WTC11 (cell line): ENCODE data around the gene KLHL18.

Experiments used
- ATF2 ChIP-seq: sonication (generic); formaldehyde crosslinking; IDR thresholded peaks from 2 replicates; pipeline ENCODE4 v1.8.1; 2022; ENCODE audit warnings: low read depth, missing genetic modification reagents, borderline replicate concordance
- CTCF ChIP-seq: fragments of 200-600 bp; IDR thresholded peaks from 2 replicates; pipeline ENCODE4 v1.8.0; 2022; ENCODE audit warnings: antibody characterized with exemption
- JUN ChIP-seq: sonication (generic); formaldehyde crosslinking; IDR thresholded peaks from 2 replicates; pipeline ENCODE4 v1.8.0; 2023; ENCODE audit warnings: mild to moderate bottlenecking, missing genetic modification reagents
- MYBL2 ChIP-seq: sonication (generic); formaldehyde crosslinking; IDR thresholded peaks from 2 replicates; pipeline ENCODE4 v1.8.1; 2023; ENCODE audit warnings: mild to moderate bottlenecking, moderate library complexity, missing genetic modification reagents
- NFE2L1 ChIP-seq: sonication (generic); formaldehyde crosslinking; IDR thresholded peaks from 2 replicates; pipeline ENCODE4 v1.8.1; 2023; ENCODE audit warnings: missing genetic modification reagents
- NFYB ChIP-seq: sonication (generic); formaldehyde crosslinking; conservative IDR thresholded peaks from 2 replicates; pipeline ENCODE4 v1.8.0; 2022; ENCODE audit warnings: low read depth, missing genetic modification reagents
- SP1 ChIP-seq: sonication (generic); formaldehyde crosslinking; conservative IDR thresholded peaks from 2 replicates; pipeline ENCODE4 v1.8.1; 2022; ENCODE audit warnings: missing genetic modification reagents
- USF1 ChIP-seq: sonication (generic); formaldehyde crosslinking; IDR thresholded peaks from 2 replicates; pipeline ENCODE4 v1.8.0; 2022; ENCODE audit warnings: mild to moderate bottlenecking, missing genetic modification reagents
- TF ChIP-seq, protein P1 (sequence below): sonication (generic); formaldehyde crosslinking; IDR thresholded peaks from 2 replicates; pipeline ENCODE4 v1.8.1; 2022; ENCODE audit warnings: mild to moderate bottlenecking, moderate library complexity, missing genetic modification reagents
- TF ChIP-seq, protein P2 (sequence below): sonication (generic); formaldehyde crosslinking; IDR thresholded peaks from 2 replicates; pipeline ENCODE4 v1.8.1; 2023; ENCODE audit warnings: mild to moderate bottlenecking, missing genetic modification reagents, moderate library complexity
- TF ChIP-seq, protein P3 (sequence below): sonication (generic); formaldehyde crosslinking; IDR thresholded peaks from 2 replicates; pipeline ENCODE4 v1.8.1; 2022; ENCODE audit warnings: mild to moderate bottlenecking, missing genetic modification reagents, moderate library complexity, borderline replicate concordance
- TF ChIP-seq, protein P4 (sequence below): sonication (generic); formaldehyde crosslinking; IDR thresholded peaks from 2 replicates; pipeline ENCODE4 v1.8.0; 2022; ENCODE audit warnings: mild to moderate bottlenecking, missing genetic modification reagents
- TF ChIP-seq, protein P5 (sequence below): sonication (generic); formaldehyde crosslinking; IDR thresholded peaks from 2 replicates; pipeline ENCODE4 v1.8.1; 2023; ENCODE audit warnings: mild to moderate bottlenecking, missing genetic modification reagents, borderline replicate concordance

DNA sequence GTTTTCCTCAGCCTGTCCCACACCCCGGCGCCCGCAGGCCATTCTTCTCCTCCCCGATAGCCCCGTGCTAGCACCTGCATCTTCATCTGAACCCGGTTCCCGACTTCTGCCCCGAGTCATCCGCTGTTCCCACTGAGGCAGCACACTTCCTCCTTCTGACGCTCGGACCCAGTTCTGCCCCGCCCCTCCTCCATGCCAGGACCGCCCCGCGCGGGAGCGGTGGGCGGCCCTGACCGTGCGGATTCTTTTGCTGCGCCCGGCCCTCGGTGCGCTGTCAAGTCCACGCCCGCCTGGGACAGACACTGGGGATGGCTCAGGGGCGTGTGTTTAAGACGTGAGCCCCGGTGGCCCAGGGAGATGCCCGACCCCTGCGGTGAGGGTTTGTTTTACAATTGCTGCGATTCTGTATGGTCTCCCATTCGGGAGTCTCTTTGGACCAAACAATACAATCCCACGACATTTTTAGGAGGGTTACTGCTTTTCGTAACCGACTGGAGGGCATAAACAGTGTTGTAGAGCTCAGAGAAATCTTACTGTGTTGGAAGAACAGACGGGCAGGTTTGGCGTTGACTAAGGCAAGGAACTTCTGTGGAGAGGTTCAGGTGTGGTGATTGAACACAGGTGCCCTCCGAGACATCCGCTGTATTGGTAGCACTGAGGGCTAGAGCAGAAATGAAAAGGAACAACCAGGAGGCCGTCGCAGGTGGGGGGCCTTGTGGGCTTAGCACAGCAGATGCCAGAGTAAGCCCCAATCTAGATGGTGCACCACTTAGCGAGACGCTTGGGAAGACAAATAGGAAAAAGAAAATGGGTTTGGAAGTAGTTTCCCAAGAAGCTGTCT is 98.8 kb downstream of the KLHL18 start:
- no peak for TF ChIP-seq CTCF
- TF ChIP-seq, protein P1, sequence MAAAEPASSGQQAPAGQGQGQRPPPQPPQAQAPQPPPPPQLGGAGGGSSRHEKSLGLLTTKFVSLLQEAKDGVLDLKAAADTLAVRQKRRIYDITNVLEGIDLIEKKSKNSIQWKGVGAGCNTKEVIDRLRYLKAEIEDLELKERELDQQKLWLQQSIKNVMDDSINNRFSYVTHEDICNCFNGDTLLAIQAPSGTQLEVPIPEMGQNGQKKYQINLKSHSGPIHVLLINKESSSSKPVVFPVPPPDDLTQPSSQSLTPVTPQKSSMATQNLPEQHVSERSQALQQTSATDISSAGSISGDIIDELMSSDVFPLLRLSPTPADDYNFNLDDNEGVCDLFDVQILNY (CRISPR knock-in tag): no peak
- TF ChIP-seq, protein P2, sequence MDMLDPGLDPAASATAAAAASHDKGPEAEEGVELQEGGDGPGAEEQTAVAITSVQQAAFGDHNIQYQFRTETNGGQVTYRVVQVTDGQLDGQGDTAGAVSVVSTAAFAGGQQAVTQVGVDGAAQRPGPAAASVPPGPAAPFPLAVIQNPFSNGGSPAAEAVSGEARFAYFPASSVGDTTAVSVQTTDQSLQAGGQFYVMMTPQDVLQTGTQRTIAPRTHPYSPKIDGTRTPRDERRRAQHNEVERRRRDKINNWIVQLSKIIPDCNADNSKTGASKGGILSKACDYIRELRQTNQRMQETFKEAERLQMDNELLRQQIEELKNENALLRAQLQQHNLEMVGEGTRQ: no peak
- TF ChIP-seq ATF2 (CRISPR knock-in tag): no peak
- TF ChIP-seq, protein P3, sequence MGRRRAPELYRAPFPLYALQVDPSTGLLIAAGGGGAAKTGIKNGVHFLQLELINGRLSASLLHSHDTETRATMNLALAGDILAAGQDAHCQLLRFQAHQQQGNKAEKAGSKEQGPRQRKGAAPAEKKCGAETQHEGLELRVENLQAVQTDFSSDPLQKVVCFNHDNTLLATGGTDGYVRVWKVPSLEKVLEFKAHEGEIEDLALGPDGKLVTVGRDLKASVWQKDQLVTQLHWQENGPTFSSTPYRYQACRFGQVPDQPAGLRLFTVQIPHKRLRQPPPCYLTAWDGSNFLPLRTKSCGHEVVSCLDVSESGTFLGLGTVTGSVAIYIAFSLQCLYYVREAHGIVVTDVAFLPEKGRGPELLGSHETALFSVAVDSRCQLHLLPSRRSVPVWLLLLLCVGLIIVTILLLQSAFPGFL: no peak
- no peak for TF ChIP-seq NFE2L1
- TF ChIP-seq USF1 (CRISPR knock-in tag): no peak
- TF ChIP-seq, protein P4, sequence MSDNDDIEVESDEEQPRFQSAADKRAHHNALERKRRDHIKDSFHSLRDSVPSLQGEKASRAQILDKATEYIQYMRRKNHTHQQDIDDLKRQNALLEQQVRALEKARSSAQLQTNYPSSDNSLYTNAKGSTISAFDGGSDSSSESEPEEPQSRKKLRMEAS: no peak
- TF ChIP-seq, protein P5, sequence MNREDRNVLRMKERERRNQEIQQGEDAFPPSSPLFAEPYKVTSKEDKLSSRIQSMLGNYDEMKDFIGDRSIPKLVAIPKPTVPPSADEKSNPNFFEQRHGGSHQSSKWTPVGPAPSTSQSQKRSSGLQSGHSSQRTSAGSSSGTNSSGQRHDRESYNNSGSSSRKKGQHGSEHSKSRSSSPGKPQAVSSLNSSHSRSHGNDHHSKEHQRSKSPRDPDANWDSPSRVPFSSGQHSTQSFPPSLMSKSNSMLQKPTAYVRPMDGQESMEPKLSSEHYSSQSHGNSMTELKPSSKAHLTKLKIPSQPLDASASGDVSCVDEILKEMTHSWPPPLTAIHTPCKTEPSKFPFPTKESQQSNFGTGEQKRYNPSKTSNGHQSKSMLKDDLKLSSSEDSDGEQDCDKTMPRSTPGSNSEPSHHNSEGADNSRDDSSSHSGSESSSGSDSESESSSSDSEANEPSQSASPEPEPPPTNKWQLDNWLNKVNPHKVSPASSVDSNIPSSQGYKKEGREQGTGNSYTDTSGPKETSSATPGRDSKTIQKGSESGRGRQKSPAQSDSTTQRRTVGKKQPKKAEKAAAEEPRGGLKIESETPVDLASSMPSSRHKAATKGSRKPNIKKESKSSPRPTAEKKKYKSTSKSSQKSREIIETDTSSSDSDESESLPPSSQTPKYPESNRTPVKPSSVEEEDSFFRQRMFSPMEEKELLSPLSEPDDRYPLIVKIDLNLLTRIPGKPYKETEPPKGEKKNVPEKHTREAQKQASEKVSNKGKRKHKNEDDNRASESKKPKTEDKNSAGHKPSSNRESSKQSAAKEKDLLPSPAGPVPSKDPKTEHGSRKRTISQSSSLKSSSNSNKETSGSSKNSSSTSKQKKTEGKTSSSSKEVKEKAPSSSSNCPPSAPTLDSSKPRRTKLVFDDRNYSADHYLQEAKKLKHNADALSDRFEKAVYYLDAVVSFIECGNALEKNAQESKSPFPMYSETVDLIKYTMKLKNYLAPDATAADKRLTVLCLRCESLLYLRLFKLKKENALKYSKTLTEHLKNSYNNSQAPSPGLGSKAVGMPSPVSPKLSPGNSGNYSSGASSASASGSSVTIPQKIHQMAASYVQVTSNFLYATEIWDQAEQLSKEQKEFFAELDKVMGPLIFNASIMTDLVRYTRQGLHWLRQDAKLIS (CRISPR knock-in tag): no peak
- no peak for TF ChIP-seq JUN
- no peak for TF ChIP-seq SP1
- no peak for TF ChIP-seq MYBL2 (CRISPR knock-in tag)
- no peak for TF ChIP-seq NFYB (CRISPR knock-in tag)
